Lower leg skin (tissue), 4 donors: ENCODE results near the gene ASXL2. TPM values are rescaled to one million over a fixed set of nuclear protein-coding genes. Genes with fewer than 3 reads are reported as not detected.

Experiments
- DNase-seq, 2 donors: peaks; one replicate each; pipeline ENCODE4 v3.0.0-alpha.2; 2019; ENCODE audit warnings: low spot score in 2 of 2
- H3K4me3 ChIP-seq: fragments of 200-600 bp; sonication (generic); 2 replicates; pipeline ENCODE4 v1.5.1; 2017; ENCODE audit warnings: mild to moderate bottlenecking, low read depth; ENCODE audit not compliant: poor library complexity, severe bottlenecking
- CTCF ChIP-seq, 3 donors: fragments of 450-650 bp; IDR thresholded peaks; one replicate each; pipeline ENCODE4 v1.5.1; 2016; ENCODE audit warnings: antibody characterized with exemption in 3 of 3, mild to moderate bottlenecking in 3 of 3, moderate library complexity in 2 of 3
- POLR2A ChIP-seq, 2 donors: fragments of 450-650 bp; IDR thresholded peaks; one replicate each; pipeline ENCODE4 v1.6.1; 2016 to 2017; ENCODE audit warnings: antibody characterized with exemption in 2 of 2, mild to moderate bottlenecking in 1 of 2, moderate library complexity in 1 of 2
- WGBS, 2 donors: methylation state at CpG; one replicate each; pipeline ENCODE4 v1.1.5; 2018; 5-methylcytosine and 5-hydroxymethylcytosine counted together
- intact Hi-C: fragments of 100-400 bp; cut with DNase I; formaldehyde crosslinking; loops from one replicate; pipeline ENCODE4 v1.15.0; 2023; ENCODE audit warnings: low total_unique reads
- total RNA-seq, 4 donors: library from RNA; depleted of rRNA; stranded (reverse); fragments of >200 nt; gene quantifications; one replicate each; pipeline ENCODE4 v1.1.0, GENCODE V29; 2016

Gene ASXL2
- total RNA-seq, 4 donors from 2014 or later, result 15.1 to 21.4 (median 20.0) TPM

DNA sequence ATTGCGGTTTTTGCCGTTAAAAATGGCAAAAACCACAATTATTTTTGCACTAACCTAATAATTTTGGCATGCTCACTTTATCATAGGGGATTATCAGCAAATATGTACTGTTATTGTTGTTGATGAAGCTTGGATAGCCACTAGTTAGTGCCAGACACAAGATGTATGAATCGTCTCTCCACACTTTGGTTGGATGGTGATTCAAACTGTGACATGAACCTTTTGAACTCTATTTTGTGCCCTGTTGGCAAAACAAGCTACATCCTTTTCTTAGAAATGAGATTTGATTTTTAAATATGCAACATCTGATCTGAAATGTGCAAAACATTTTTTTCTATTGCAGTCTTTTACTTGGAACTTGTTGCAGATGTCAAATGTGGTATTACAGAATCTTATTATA is 156.1 kb downstream of the ASXL2 start:
- TF ChIP-seq POLR2A (IDR thresholded peaks at IDR 0.05) (no peak), CTCF (IDR thresholded peaks at IDR 0.05) (no peak)
- DNase-seq, result no peak
- 68 to 75% methylated on average over 3 of the region's 3 CpGs for WGBS, 2 donors
- H3K4me3 ChIP-seq, result no peak overlapping the region
- intact Hi-C loops, result no loop called here

DNA sequence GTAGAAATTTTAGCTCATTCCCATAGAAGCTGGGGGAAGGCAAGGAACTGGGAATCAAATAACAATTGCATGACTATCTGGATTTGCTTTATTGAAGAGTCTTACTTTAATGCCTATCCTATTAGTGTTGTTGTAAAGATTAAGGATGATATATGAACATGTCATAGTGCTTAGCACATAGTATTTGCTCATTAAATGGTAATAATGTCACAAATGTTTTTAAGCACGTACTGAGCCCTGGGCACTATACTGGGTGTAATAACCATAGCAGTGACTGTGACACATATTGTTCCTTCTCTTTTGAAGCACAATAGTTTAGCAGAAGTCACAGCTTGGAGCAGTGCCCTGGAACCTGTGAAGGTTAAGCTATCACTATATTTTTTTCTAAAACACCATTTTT is 157.7 kb downstream of the ASXL2 start:
- no peak for DNase-seq
- TF ChIP-seq POLR2A (IDR thresholded peaks at IDR 0.05) (no peak), CTCF (IDR thresholded peaks at IDR 0.05) (no peak)
- intact Hi-C loops, result no loop called here
- WGBS, 2 donors, result 55 to 61% methylated on average over 1 of the region's 1 CpG
- H3K4me3 ChIP-seq, result no peak overlapping the region

DNA sequence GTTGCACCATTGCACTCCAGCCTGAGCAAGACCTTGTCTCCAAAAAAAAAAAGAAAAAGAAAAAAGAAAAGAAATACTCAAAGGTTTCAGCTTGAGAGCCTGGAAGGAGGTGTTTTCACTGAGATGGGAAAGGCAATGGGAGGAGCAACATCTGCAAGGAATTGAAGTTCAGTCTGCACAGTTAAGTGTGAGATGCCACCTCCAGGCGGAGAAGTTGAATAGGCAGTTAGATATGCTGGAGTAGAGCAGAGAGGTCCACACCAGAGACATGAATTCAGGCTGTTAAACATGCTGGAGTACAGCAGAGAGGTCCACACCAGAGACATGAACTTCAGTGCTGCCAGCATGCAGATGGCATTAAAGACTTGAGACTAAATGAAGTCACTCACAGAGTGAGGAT is 163.5 kb downstream of the ASXL2 start:
- intact Hi-C loops, result no loop called here
- 77 to 88% methylated on average over 1 of the region's 1 CpG for WGBS, 2 donors
- DNase-seq, result no peak
- no peak overlapping the region for H3K4me3 ChIP-seq
- no peak for TF ChIP-seq CTCF (IDR thresholded peaks at IDR 0.05)
- no peak for TF ChIP-seq POLR2A (IDR thresholded peaks at IDR 0.05)

DNA sequence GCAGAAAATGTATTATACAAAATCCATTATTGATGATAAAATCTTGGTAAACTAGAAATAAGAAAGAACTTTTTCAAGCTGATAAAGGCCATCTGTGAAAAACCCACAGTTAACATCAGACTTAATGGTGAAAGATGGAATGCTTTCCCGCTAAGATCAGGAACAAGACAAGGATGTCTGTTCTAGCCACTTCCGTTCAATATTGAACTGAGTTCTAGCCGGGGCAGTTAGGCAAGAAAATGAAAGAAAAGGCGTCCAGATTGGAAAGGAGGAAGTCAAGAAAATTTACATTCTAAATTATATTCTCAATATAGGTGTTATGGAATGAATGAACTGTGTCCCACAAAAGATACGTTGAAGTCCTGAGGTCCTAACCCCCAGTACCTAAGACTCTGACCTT is 165.8 kb downstream of the ASXL2 start:
- 72 to 79% methylated on average over 5 of the region's 5 CpGs for WGBS, 2 donors
- intact Hi-C loops, result no loop called here

GRCh38 chr2:25711675-25712354 is 166.5 kb downstream of the ASXL2 start:
- TF ChIP-seq CTCF (IDR thresholded peaks at IDR 0.05) (no peak), POLR2A (IDR thresholded peaks at IDR 0.05) (no peak)
- DNase-seq, result no peak
- intact Hi-C loops, result no loop called here
- 37 to 38% methylated on average over 12 of the region's 12 CpGs for WGBS, 2 donors
- H3K4me3 ChIP-seq, result no peak overlapping the region

More for the DNA sequence above, 165.8 kb downstream of the ASXL2 start:
- DNase-seq, result no peak
- TF ChIP-seq POLR2A (IDR thresholded peaks at IDR 0.05), result no peak
- TF ChIP-seq CTCF (IDR thresholded peaks at IDR 0.05), result no peak
- H3K4me3 ChIP-seq, result no peak overlapping the region

DNA sequence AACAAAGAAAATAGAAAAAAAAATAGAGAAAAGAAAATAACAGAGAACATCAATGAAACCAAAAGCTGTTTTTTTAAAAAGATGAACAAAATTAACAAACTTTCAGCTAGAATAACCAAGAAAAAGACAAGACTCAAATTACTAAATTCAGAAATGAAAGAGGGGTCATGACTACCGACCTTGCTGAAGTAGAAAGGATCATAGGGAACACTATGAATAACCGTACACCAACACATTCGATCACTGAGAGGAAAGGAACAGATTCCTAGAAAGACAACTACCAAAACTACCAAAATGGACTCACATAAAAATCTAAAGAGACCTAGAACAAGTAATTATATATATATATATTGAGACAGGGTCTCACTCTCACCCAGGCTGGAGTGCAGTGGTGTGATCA is 167.5 kb downstream of the ASXL2 start:
- DNase-seq, result no peak
- TF ChIP-seq CTCF (IDR thresholded peaks at IDR 0.05), result no peak
- TF ChIP-seq POLR2A (IDR thresholded peaks at IDR 0.05), result no peak
- no peak overlapping the region for H3K4me3 ChIP-seq
- intact Hi-C loops, result no loop called here
- WGBS, 2 donors, result 90 to 96% methylated on average over 3 of the region's 3 CpGs
